ENCODE data around the gene GPR180.

Gene GPR180

GRCh38 chr13:94601446-94602431 is at the start of gene GPR180:
GPR180 (plus strand) TSS chr13:94601857; CDS start chr13:94601928, 71 bp downstream.
- Histone ChIP-seq H3K36me3 (ENCODE audit: insufficient read depth, insufficient read length, low read length) (peaks cover 16% of the 10 kb centered on the region), H3K9ac (ENCODE audit: insufficient read length, low read depth) (peak within 1 kb of the TSS; percentile 89), H3K4me3 (ENCODE audit: insufficient read length, low read depth) (peak within 1 kb of the TSS; percentile 80), H3K9me3 (ENCODE audit: insufficient read depth, low read length) (peaks cover 10% of the 10 kb centered on the region; the same call in 1 of the 2 replicates), H3K4me1 (ENCODE audit: insufficient read depth, insufficient read length) (no peaks in the 10 kb centered on the region), H3K27me3 (ENCODE audit: insufficient read depth, insufficient read length) (peaks cover 5% of the 10 kb centered on the region)
- DNase-seq (ENCODE audit: low read depth, low spot score) = peak; percentile 98
- TF ChIP-seq YY1 (IDR thresholded peaks at IDR 0.05; ENCODE audit: insufficient read depth, insufficient read length) (no peak), ZNF274 (IDR thresholded peaks at IDR 0.05; ENCODE audit: low read depth, low read length) (no peak), SUZ12 (IDR thresholded peaks at IDR 0.05; ENCODE audit: extremely low read depth, insufficient read depth, insufficient read length) (no peak)

GRCh38 chr13:94552095-94552494 is 49.6 kb upstream of the GPR180 start:
- Histone ChIP-seq H3K4me1 (ENCODE audit: insufficient read depth, insufficient read length) (no peaks in the 10 kb centered on the region), H3K9ac (ENCODE audit: insufficient read length, low read depth) (no peak overlapping the region), H3K9me3 (ENCODE audit: insufficient read depth, low read length) (no peaks in the 10 kb centered on the region), H3K36me3 (ENCODE audit: insufficient read depth, insufficient read length, low read length) (no peaks in the 10 kb centered on the region), H3K27me3 (ENCODE audit: insufficient read depth, insufficient read length) (no peaks in the 10 kb centered on the region), H3K4me3 (ENCODE audit: insufficient read length, low read depth) (no peak overlapping the region)
- DNase-seq (ENCODE audit: low read depth, low spot score) = no peak
- TF ChIP-seq YY1 (IDR thresholded peaks at IDR 0.05; ENCODE audit: insufficient read depth, insufficient read length) (no peak), SUZ12 (IDR thresholded peaks at IDR 0.05; ENCODE audit: extremely low read depth, insufficient read depth, insufficient read length) (no peak), ZNF274 (IDR thresholded peaks at IDR 0.05; ENCODE audit: low read depth, low read length) (no peak)

DNA sequence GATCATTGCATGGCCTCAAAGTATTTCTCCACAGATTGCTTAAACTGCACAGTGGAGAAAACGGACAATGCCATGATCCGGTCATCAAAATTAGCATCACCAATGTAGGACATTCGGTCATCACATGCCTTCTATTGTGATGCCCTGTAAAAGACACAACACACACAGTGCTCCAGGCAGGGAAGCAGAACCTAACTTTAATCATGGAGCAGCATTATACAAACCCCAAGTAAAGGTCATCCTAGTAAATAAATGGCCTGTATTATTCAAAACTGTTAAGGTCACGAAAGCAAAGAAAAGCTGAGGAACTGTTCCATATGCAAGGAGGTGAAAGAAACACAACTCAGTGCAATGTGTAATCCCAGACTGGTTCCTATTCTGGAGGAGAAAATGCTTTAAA is 47.9 kb upstream of the GPR180 start:
- no peaks in the 10 kb centered on the region for H3K27me3 ChIP-seq (ENCODE audit: insufficient read depth, insufficient read length)
- no peak overlapping the region for H3K9ac ChIP-seq (ENCODE audit: insufficient read length, low read depth)
- no peak for TF ChIP-seq ZNF274 (IDR thresholded peaks at IDR 0.05; ENCODE audit: low read depth, low read length)
- no peak for TF ChIP-seq SUZ12 (IDR thresholded peaks at IDR 0.05; ENCODE audit: extremely low read depth, insufficient read depth, insufficient read length)
- TF ChIP-seq YY1 (IDR thresholded peaks at IDR 0.05; ENCODE audit: insufficient read depth, insufficient read length) = no peak
- no peak for DNase-seq (ENCODE audit: low read depth, low spot score)
- H3K9me3 ChIP-seq (ENCODE audit: insufficient read depth, low read length) = no peaks in the 10 kb centered on the region
- no peaks in the 10 kb centered on the region for H3K4me1 ChIP-seq (ENCODE audit: insufficient read depth, insufficient read length)
- H3K36me3 ChIP-seq (ENCODE audit: insufficient read depth, insufficient read length, low read length) = no peaks in the 10 kb centered on the region
- H3K4me3 ChIP-seq (ENCODE audit: insufficient read length, low read depth) = no peak overlapping the region

GRCh38 chr13:94556041-94556440 is 45.6 kb upstream of the GPR180 start:
- H3K9me3 ChIP-seq (ENCODE audit: insufficient read depth, low read length) = no peaks in the 10 kb centered on the region
- no peak for DNase-seq (ENCODE audit: low read depth, low spot score)
- no peaks in the 10 kb centered on the region for H3K27me3 ChIP-seq (ENCODE audit: insufficient read depth, insufficient read length)
- H3K36me3 ChIP-seq (ENCODE audit: insufficient read depth, insufficient read length, low read length) = no peaks in the 10 kb centered on the region
- TF ChIP-seq SUZ12 (IDR thresholded peaks at IDR 0.05; ENCODE audit: extremely low read depth, insufficient read depth, insufficient read length) = no peak
- TF ChIP-seq ZNF274 (IDR thresholded peaks at IDR 0.05; ENCODE audit: low read depth, low read length) = no peak
- no peak for TF ChIP-seq YY1 (IDR thresholded peaks at IDR 0.05; ENCODE audit: insufficient read depth, insufficient read length)
- H3K4me1 ChIP-seq (ENCODE audit: insufficient read depth, insufficient read length) = no peaks in the 10 kb centered on the region
- no peak overlapping the region for H3K9ac ChIP-seq (ENCODE audit: insufficient read length, low read depth)
- H3K4me3 ChIP-seq (ENCODE audit: insufficient read length, low read depth) = no peak overlapping the region

DNA sequence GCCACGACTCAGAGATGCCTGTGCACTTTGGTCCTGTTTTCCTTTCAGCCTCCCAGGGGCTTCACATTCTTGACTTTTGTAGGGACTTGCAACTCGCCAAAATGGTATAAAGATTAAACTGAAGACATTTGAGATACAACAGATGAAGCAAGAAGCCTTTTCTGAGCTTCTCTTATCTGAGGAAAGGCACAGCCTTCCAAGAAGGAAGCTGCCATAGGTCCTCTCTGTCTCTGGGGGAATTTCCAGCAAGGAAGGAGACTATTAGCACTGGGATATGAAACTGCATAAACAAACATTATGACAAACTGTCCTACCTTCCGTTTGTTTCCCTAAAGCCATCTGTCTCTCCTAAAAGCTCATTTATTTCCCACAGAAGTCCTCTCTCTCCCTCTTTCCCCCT is 45.0 kb upstream of the GPR180 start:
- H3K27me3 ChIP-seq (ENCODE audit: insufficient read depth, insufficient read length) = no peaks in the 10 kb centered on the region
- no peaks in the 10 kb centered on the region for H3K36me3 ChIP-seq (ENCODE audit: insufficient read depth, insufficient read length, low read length)
- H3K9ac ChIP-seq (ENCODE audit: insufficient read length, low read depth) = no peak overlapping the region
- no peak for TF ChIP-seq ZNF274 (IDR thresholded peaks at IDR 0.05; ENCODE audit: low read depth, low read length)
- no peak for TF ChIP-seq YY1 (IDR thresholded peaks at IDR 0.05; ENCODE audit: insufficient read depth, insufficient read length)
- TF ChIP-seq SUZ12 (IDR thresholded peaks at IDR 0.05; ENCODE audit: extremely low read depth, insufficient read depth, insufficient read length) = no peak
- no peak for DNase-seq (ENCODE audit: low read depth, low spot score)
- no peaks in the 10 kb centered on the region for H3K4me1 ChIP-seq (ENCODE audit: insufficient read depth, insufficient read length)
- no peak overlapping the region for H3K4me3 ChIP-seq (ENCODE audit: insufficient read length, low read depth)
- H3K9me3 ChIP-seq (ENCODE audit: insufficient read depth, low read length) = no peaks in the 10 kb centered on the region

DNA sequence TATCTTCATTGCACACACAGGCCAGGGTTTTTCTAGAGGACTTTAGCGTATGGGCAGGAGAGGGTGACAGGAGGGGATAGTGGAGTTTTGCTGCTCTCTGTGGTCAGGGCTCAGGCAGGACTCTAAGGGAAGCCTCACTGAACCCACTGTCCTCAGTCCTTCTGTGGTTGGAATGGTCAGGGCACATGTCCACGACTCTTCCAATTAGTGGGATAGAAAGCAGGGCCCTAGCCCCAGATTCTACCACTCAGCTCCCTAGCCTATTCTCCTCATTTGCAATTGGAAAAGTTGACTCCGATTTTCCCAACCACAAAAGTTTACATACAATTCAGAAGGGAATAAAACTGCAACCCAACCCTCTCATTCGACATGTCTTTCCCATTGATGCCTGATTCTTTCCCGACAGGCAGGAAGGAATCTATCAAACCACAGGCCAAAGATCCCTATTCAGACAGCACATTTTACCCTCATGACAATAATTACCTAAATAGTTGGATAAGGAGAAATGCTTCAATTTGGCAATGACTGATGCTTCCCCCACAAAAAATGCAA is 43.9 kb upstream of the GPR180 start:
- H3K36me3 ChIP-seq (ENCODE audit: insufficient read depth, insufficient read length, low read length) = no peaks in the 10 kb centered on the region
- H3K4me1 ChIP-seq (ENCODE audit: insufficient read depth, insufficient read length) = no peaks in the 10 kb centered on the region
- H3K4me3 ChIP-seq (ENCODE audit: insufficient read length, low read depth) = no peak overlapping the region
- no peak for DNase-seq (ENCODE audit: low read depth, low spot score)
- no peak overlapping the region for H3K9ac ChIP-seq (ENCODE audit: insufficient read length, low read depth)
- no peaks in the 10 kb centered on the region for H3K9me3 ChIP-seq (ENCODE audit: insufficient read depth, low read length)
- TF ChIP-seq ZNF274 (IDR thresholded peaks at IDR 0.05; ENCODE audit: low read depth, low read length) (no peak), SUZ12 (IDR thresholded peaks at IDR 0.05; ENCODE audit: extremely low read depth, insufficient read depth, insufficient read length) (no peak), YY1 (IDR thresholded peaks at IDR 0.05; ENCODE audit: insufficient read depth, insufficient read length) (no peak)
- no peaks in the 10 kb centered on the region for H3K27me3 ChIP-seq (ENCODE audit: insufficient read depth, insufficient read length)

DNA sequence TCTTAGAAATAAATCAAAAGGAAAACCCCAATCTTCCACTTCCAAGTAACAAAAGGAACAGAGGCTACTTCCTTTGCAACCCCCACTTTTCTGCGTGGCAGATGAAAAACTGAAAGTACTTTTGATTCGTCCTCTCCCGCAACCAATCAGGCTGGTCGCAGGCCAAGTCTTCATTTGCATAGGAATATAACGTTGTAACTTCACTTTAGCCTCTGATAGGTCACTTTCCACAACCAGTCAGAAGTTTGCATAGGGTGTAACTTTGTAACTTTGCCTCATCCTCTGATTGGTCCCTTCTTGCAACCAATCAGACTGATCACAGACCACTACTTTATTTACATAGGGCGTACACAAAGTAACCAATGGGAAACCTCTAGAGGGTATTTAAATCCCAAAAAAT is 42.9 kb upstream of the GPR180 start:
- no peak for DNase-seq (ENCODE audit: low read depth, low spot score)
- TF ChIP-seq SUZ12 (IDR thresholded peaks at IDR 0.05; ENCODE audit: extremely low read depth, insufficient read depth, insufficient read length) = no peak
- TF ChIP-seq YY1 (IDR thresholded peaks at IDR 0.05; ENCODE audit: insufficient read depth, insufficient read length) = no peak
- Histone ChIP-seq H3K27me3 (ENCODE audit: insufficient read depth, insufficient read length) (no peaks in the 10 kb centered on the region), H3K9ac (ENCODE audit: insufficient read length, low read depth) (no peak overlapping the region), H3K36me3 (ENCODE audit: insufficient read depth, insufficient read length, low read length) (no peaks in the 10 kb centered on the region), H3K4me3 (ENCODE audit: insufficient read length, low read depth) (no peak overlapping the region), H3K9me3 (ENCODE audit: insufficient read depth, low read length) (no peaks in the 10 kb centered on the region), H3K4me1 (ENCODE audit: insufficient read depth, insufficient read length) (no peaks in the 10 kb centered on the region)

All from NT2/D1 (cell line).